AG04449 (cell line): ENCODE data around the gene RUVBL1.

Experiments used
- CTCF ChIA-PET: fragments of 350-600 bp; formaldehyde crosslinking; extraction: SDS; loops from one replicate; lab custom pipeline; 2021; ENCODE audit warnings: antibody characterized with exemption; lab: Yijun Ruan, JAX
- POLR2A ChIA-PET: fragments of 400-600, 350-600 bp; formaldehyde crosslinking; extraction: SDS; loops from one replicate; lab custom pipeline; 2020; ENCODE audit warnings: antibody characterized with exemption, inconsistent platforms; lab: Yijun Ruan, JAX
- DNase-seq: peaks from one replicate; pipeline ENCODE4 v3.0.0-alpha.2; 2010; ENCODE audit warnings: low read depth, low spot score
- H3K4me3 ChIP-seq: 2 replicates; pipeline ENCODE4 v1.5.1; 2011; ENCODE audit warnings: low read depth, mild to moderate bottlenecking, control low read depth, low read length
- TF ChIP-seq, protein P1 (sequence below): IDR thresholded peaks from one replicate; pipeline ENCODE4 v1.5.1; 2011; ENCODE audit warnings: mild to moderate bottlenecking, moderate library complexity, low read length, control low read depth, inconsistent platforms; ENCODE audit not compliant: insufficient read depth; ENCODE audit errors: missing control alignments

RUVBL1 gene

DNA sequence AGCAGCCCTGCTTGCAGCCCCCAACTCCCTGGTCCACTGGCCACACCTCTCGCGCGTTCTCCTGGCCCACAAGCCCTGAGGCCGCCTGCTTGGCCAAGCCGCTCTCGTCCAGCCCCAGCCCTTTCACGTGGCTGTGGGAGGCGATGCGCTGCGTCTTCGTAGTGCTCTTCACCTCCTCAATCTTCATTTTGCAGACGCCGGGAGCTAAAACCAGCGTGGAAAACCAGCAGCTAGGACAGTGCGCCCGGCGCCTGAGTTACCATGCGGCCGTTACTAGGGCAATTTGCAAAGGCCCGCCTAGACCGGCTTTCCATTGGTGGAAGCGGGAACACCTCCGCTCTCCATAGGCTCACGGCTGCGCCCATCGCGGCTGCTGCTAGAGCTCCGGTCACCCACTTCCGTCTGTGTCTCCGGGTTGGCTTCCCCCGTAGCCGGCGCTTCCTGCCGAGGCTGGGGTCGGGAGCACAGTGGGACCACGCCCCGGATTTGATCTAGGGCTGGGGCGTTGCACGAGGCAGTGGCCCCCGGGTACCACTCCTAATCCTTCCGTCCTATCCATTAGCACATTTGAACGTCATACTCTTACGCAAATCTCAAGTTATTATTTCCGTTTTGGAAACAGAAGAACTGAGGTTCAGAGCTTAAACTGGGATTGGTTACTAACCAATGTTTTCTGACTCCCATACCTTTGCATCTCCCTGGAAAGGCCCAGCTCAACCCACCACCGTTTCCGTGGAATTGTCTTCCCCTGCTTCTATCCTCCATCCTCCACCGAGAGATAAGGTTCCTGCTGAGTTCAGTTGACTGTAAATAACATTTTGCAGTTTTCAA is at the start of gene RUVBL1:
Gene RUVBL1 (minus strand): TSS at position 275 of the 831 bp plus-strand sequence. CDS start 88 bp downstream, at position 187.
- peak; percentile 77 for DNase-seq
- CTCF ChIA-PET = interaction anchor here (0.9 to 23.8 kb wide), 8 partner anchors 10 to 494 kb away, joined by 3 to 246 read pairs (median 4); no protein-coding TSS in a partner anchor
- POLR2A ChIA-PET = interaction anchor here (0.6 to 1.4 kb wide), 4 partner anchors 9 to 47 kb away, joined by 3 to 6 read pairs (median 4); partner anchors contain the start of gene EEFSEC
- TF ChIP-seq, protein P1, sequence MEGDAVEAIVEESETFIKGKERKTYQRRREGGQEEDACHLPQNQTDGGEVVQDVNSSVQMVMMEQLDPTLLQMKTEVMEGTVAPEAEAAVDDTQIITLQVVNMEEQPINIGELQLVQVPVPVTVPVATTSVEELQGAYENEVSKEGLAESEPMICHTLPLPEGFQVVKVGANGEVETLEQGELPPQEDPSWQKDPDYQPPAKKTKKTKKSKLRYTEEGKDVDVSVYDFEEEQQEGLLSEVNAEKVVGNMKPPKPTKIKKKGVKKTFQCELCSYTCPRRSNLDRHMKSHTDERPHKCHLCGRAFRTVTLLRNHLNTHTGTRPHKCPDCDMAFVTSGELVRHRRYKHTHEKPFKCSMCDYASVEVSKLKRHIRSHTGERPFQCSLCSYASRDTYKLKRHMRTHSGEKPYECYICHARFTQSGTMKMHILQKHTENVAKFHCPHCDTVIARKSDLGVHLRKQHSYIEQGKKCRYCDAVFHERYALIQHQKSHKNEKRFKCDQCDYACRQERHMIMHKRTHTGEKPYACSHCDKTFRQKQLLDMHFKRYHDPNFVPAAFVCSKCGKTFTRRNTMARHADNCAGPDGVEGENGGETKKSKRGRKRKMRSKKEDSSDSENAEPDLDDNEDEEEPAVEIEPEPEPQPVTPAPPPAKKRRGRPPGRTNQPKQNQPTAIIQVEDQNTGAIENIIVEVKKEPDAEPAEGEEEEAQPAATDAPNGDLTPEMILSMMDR = no peak
- peak within 1 kb of the TSS; percentile 97 for H3K4me3 ChIP-seq

DNA sequence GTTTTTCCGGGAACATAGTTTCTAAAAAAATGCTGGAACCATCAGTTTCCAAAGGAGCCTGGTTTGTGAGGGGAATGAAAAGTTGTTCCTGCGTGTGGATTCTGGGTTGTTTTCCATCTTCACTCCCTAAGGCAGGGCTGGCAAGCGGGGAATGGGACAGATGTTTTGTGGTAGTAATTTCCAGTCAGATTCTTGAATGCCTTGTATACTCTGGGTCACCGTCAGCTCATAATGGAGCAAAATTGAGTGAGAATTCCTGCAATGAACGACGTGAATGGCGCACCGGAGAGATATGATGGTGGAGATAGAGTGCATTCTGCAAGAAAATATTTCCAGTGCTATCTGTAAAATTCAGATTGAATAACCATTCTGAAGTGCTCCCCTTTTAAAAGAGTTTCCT is 49.6 kb upstream of the RUVBL1 start:
- ChIA-PET CTCF (interaction anchor here (0.7 to 12.5 kb wide), 8 partner anchors 11 to 433 kb away, joined by 3 to 128 read pairs (median 7); no protein-coding TSS in a partner anchor), POLR2A (no interaction called here)
- TF ChIP-seq, protein P1 = no peak
- H3K4me3 ChIP-seq = no peak overlapping the region
- DNase-seq = no peak

DNA sequence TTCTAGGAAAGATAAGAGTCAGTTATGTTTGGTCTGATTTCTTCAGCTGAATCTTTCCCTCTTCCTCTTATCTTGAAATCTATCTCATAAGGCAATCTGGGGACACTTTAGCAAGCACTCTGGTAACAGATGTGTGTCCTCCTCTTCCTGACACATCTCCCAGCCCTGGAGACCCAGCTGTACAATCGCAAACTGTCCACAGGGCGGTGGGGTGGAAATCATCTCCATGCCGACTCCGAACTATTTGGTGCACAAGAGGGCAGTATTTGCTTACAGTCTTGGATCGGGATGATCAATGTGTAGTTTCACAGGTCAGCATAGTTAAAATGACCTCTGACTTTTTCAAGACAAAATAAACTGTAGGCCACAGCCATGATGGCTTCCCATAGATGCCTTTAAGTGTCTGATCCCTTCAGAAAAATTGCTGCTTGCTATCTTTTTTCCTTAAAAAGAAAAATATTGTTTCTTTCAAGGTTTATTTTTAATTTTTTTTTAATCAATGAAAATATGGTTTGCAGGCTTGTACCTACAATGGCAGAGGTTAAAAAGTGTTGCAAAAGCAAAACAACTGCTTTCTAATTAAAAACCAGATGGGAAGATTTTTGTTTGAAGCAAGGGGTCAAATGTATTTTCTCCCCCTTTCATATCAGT is 47.4 kb upstream of the RUVBL1 start:
- CTCF ChIA-PET = interaction anchor here (0.6 to 12.5 kb wide), 34 partner anchors 13 to 447 kb away, joined by 3 to 128 read pairs (median 4); no protein-coding TSS in a partner anchor
- POLR2A ChIA-PET = no interaction called here
- no peak for DNase-seq
- H3K4me3 ChIP-seq = no peak overlapping the region
- TF ChIP-seq, protein P1 = peak; percentile 97

DNA sequence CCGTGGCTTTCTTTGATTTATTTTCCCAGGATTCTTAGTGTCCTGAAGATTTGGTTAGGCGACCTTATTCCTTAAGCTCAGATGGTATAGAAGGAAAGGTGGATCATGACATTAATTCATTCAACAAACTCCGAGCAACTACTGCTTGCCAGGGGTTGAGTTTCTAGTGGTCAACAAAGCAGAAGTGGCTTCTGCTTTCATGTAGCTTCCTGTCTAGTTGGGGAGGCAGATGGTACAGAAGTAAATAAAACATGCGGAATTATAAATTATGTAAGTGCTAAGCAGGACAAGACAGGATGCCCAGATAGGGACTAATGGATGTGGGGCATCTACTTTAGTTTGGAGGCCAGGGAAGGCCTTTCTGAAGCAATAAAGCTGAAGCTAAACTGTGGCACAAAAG is 45.2 kb upstream of the RUVBL1 start:
- DNase-seq = no peak
- ChIA-PET CTCF (interaction anchor here (0.6 to 12.5 kb wide), 10 partner anchors 11 to 437 kb away, joined by 3 to 128 read pairs (median 6); no protein-coding TSS in a partner anchor), POLR2A (no interaction called here)
- TF ChIP-seq, protein P1 = no peak
- H3K4me3 ChIP-seq = no peak overlapping the region

DNA sequence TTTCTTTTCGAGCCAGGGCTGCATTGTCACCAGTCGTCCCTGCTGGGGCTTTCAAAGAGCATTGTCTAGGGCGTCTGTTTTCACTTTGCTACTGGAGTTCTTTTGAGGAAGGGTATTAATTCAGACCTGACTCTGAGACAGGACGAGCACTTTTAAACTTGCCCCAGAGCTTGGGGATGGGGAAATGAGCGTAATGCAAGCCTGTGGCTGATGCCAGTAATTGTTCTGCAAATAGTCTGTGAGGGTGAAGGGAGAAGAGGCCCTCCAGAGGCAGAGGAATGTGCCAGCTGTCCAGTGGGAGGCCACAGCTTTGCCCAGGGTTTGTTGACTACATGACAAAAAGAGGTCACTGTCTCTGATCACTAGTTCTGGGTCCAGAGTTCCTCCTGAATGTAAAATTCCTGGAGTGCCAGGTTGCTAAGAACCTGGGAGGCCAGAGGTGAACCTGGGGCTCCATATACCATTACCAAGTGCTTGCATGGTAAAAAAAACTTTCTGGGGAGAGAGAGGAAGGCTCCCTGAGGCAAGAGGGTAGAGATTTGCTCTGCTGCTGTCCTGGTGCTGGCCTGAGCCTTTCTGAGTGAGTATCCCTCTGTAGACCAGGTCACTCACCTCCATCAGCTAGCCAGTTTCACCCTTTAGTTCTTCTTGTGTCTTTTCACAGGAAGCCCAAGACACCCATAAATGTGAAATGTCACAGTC is 44.5 kb upstream of the RUVBL1 start:
- CTCF ChIA-PET = interaction anchor here (0.6 to 12.5 kb wide), 12 partner anchors 10 to 438 kb away, joined by 3 to 128 read pairs (median 6); no protein-coding TSS in a partner anchor
- POLR2A ChIA-PET = interaction anchor here (0.7 kb wide), 1 partner anchor 110 kb away, joined by 4 read pairs; no protein-coding TSS in a partner anchor
- H3K4me3 ChIP-seq = no peak overlapping the region
- DNase-seq = no peak
- TF ChIP-seq, protein P1 = no peak
